Omental fat pad (tissue), 4 donors: Measurements from ENCODE around the gene VWF. TPM values are rescaled to one million over a fixed set of nuclear protein-coding genes. Genes with fewer than 3 reads are reported as not detected.

Experiments used
- ATAC-seq: fragments of 150-250 bp; one replicate; pipeline ENCODE4 v1.9.1; 2016; ENCODE audit warnings: mild to moderate bottlenecking, moderate library complexity; ENCODE audit not compliant: low FRiP score
- DNase-seq: peaks from one replicate; pipeline ENCODE4 v3.0.0-alpha.2; 2019; ENCODE audit warnings: low spot score
- total RNA-seq, 4 donors: library from RNA; depleted of rRNA; stranded (reverse); fragments of >200 nt; gene quantifications; one replicate each; pipeline ENCODE4 v1.1.0, GENCODE V29; 2016
- TF ChIP-seq, protein P1 (sequence below), 3 donors: fragments of 450-650 bp; IDR thresholded peaks; one replicate each; pipeline ENCODE4 v1.5.1; 2016 to 2017; ENCODE audit warnings: antibody characterized with exemption in 3 of 3, mild to moderate bottlenecking in 3 of 3, moderate library complexity in 2 of 3

The VWF gene
- total RNA-seq, 4 donors from 2014 or later: 78.4 to 1,203 (median 422) TPM

DNA sequence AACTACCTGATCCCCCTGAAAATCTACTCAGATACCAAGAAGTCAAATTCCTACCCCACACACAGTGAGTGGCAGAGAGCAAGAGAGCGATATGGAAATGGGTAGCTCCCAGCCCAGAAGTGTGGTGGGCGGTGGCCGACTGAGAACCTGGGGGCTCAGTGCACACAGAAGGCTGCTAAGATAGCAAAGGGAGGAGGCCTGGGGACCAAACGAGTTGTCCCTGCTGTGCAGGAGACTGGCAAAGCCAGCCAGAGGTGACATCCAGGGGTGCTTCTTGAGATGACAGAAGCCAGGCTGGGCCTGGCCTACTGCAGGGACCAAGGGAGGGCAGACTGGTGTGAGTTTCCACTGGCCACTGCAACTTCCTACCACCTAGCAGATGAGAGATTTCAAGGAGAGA, 52.9 kb downstream of the VWF start:
- DNase-seq: no peak
- no peak for ATAC-seq
- TF ChIP-seq, protein P1, sequence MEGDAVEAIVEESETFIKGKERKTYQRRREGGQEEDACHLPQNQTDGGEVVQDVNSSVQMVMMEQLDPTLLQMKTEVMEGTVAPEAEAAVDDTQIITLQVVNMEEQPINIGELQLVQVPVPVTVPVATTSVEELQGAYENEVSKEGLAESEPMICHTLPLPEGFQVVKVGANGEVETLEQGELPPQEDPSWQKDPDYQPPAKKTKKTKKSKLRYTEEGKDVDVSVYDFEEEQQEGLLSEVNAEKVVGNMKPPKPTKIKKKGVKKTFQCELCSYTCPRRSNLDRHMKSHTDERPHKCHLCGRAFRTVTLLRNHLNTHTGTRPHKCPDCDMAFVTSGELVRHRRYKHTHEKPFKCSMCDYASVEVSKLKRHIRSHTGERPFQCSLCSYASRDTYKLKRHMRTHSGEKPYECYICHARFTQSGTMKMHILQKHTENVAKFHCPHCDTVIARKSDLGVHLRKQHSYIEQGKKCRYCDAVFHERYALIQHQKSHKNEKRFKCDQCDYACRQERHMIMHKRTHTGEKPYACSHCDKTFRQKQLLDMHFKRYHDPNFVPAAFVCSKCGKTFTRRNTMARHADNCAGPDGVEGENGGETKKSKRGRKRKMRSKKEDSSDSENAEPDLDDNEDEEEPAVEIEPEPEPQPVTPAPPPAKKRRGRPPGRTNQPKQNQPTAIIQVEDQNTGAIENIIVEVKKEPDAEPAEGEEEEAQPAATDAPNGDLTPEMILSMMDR (IDR thresholded peaks at IDR 0.05): no peak

DNA sequence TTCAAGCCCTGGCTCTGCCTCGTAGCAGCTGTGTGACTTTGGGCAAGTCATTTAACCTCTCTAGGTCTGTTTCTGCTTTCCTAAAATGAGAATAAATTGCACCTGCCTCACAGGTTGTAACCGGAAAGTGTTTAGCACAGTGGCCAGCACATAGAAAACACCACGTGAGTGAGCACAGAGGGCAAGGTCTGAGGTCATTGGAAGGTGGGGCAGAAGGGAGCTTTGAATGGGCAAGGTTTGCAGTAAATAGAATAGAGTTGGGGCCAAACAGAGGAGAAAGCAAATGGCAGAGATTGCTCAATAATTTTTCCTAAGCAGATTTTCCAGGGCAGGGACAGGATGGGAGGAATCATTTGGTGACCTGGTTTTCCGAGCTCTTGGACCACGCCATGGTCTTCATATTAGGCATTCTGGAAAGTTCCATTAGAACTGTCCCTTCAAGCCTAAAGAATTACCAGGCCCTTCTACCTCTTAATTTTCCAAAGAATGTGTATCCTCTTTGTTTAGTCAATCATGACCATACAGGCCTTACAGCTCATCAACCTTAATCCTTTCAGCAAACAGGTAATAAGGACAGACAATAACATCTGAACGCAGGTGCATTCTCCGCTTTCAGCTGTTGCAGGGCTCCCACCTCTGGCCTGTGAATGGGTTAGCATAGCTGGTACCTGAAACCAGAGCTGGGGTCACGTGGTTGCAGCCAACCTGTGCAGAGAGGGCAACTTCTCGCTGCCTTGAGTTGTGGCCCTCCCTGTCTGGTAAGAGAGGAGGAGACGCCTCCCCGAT, 53.8 kb downstream of the VWF start:
- DNase-seq: no peak
- TF ChIP-seq, protein P1 (IDR thresholded peaks at IDR 0.05): no peak
- ATAC-seq: no peak

DNA sequence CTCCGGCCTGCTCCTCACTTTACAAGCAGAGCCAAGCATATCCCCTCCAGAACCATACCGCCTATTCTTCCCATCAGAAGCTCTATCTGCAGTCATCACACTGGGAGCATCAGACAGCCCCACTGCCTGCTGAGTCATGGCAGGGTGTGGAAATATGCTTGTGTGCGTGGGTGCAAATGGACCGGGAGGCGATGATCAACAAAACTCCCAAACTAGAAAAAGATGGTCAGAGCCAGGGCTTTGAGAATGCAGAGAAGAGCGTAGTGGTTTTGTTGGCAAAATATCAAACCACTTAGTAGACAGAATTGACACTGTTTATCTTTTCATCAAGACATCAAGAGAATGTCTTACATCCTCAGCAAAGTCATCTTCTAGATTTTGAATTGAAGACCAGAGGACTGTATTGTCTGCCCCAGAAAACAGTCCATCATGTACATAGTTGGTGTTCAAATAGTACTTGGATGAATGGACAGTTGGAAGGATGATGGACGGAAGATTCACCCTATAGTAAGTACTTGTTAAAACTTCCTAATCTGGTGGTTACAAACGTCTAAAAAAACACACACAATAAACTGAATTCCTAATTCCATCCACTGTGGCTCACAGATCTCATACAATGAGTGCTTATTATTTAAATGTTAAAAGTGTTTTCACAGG, 54.9 kb downstream of the VWF start:
- peak; percentile 92 for ATAC-seq
- TF ChIP-seq, protein P1 (IDR thresholded peaks at IDR 0.05): no peak
- DNase-seq: peak; percentile 75

DNA sequence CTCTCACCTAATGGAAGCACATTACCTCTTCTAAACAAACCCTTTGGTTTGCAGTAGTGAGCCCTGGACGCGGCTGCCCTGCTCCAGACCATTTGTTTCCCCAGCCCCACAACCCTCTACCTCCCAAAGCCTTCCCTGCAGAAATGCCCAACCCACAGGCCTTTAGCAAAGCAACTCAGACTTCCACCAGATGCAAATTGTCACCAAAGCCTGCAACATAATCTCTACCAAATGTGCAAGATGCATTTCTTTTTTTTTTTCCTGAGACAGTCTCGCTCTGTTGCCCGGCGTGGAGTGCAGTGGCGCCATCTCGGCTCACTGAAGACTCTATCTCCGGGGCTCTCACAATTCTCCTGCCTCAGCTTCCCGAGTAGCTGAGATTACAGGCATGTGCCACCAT, 56.2 kb downstream of the VWF start:
- ATAC-seq (no peak), DNase-seq (no peak)
- TF ChIP-seq, protein P1 (IDR thresholded peaks at IDR 0.05): no peak

DNA sequence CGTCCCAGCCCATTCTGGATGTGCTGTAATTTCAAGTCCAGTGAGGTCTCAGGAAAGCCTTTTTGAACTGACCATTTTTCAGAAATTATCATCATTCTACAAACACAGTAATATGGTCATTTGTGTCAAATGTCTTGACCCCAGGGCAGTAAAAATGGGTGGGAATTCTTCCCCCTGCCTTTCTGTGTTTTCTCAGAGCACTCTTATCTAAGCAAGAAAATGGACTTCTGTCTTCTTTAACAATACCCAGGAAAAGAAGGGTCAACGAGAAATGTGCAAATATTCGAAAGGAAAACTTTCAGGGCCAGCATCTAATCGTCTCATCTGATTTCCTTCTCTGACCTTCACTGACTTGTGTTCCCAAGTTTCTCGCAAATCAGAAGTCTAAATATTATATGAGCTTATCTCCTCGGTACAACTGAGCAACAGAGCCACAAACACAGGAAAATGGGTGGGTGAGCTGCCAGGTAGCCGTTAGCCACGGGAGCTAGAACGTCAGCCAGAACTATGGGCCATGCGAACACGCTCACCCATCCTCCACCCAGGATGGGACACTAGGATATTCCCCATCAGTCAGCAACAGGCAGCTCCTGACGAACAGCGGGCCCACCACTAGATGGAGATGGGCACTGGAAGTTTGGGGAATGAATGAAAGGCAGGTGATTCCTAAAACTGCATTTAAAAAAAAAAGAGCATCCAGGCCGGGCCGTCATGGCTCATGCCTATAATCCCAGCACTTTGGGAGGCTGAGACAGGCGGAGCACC, 57.1 kb downstream of the VWF start:
- TF ChIP-seq, protein P1 (IDR thresholded peaks at IDR 0.05): no peak
- DNase-seq (no peak), ATAC-seq (no peak)

DNA sequence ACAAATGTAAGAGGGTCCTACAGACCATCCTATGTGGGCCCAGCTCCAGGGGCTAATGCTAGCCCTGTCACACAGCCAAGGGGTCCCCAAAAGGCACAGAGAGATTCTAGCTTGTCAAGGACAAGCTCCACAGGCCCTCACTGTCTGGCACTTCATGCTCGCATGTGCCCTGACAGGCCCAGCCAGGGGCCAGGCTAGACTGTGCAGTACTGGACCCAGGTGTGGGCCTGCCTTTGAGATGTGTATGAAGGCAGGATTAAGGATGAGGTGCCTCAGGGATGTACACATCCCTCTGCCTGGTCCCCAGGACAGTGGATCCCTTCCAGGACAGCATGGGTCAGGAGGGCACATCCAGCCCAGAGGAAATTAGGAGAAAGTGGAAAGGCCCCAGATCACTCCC, 57.8 kb downstream of the VWF start:
- ATAC-seq: no peak
- no peak for DNase-seq
- TF ChIP-seq, protein P1 (IDR thresholded peaks at IDR 0.05): no peak
